ENCODE measurements around the gene CHD6. TPM values are rescaled to one million over a fixed set of nuclear protein-coding genes. Genes with fewer than 3 reads are reported as not detected.
A peak's percentile ranks its signal among the peaks of the same experiment; 100 is the strongest.

Gene CHD6
- total RNA-seq, 6 experiments from 2014 or later, result 24.7 to 28.9 (median 27.1) TPM

- Mint-ChIP-seq H3K4me3 (no peak overlapping the region), H3K27me3 (ENCODE audit: insufficient read depth) (no peaks in the 10 kb centered on the region), H3K27ac (no peak overlapping the region), H3K9me3 (no peaks in the 10 kb centered on the region), H3K4me1 (ENCODE audit: low read depth) (peaks cover 27% of the 10 kb centered on the region), H3K36me3 (ENCODE audit: low read depth) (no peaks in the 10 kb centered on the region)
- no peak for DNase-seq
- no peak for TF ChIP-seq CTCF (IDR thresholded peaks at IDR 0.05)
Measured at GRCh38 chr20:41609474-41609873, 8.7 kb downstream of the CHD6 start.

DNA sequence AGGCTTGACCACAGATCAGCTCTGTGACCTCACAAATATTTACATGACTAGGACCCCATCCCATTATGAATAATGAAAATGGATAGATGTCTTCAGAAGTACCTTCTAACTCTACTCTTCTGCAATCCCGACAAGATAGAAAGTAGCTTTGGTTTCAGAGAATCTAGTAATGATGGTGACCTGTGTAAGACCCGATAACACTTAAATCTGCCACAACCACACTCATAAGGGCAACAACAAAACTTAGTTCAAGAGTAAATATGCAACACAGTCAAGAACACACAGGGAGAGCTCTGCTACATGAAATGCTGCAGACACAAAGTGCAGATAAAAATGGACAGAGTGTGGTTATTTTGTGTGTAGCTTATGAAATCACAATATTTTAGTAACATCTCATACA, 9.6 kb downstream of the CHD6 start:
- Mint-ChIP-seq H3K36me3 (ENCODE audit: low read depth) (no peaks in the 10 kb centered on the region), H3K27ac (no peak overlapping the region), H3K9me3 (no peaks in the 10 kb centered on the region), H3K27me3 (ENCODE audit: insufficient read depth) (no peaks in the 10 kb centered on the region), H3K4me3 (no peak overlapping the region), H3K4me1 (ENCODE audit: low read depth) (peaks cover 25% of the 10 kb centered on the region)
- no peak for DNase-seq
- no peak for TF ChIP-seq CTCF (IDR thresholded peaks at IDR 0.05)

- Mint-ChIP-seq H3K4me1 (ENCODE audit: low read depth) (peaks cover 25% of the 10 kb centered on the region), H3K27me3 (ENCODE audit: insufficient read depth) (no peaks in the 10 kb centered on the region), H3K36me3 (ENCODE audit: low read depth) (no peaks in the 10 kb centered on the region), H3K27ac (no peak overlapping the region), H3K9me3 (no peaks in the 10 kb centered on the region), H3K4me3 (no peak overlapping the region)
- DNase-seq, result no peak
- TF ChIP-seq CTCF (IDR thresholded peaks at IDR 0.05), result no peak
Measured at GRCh38 chr20:41607791-41608190, 10.4 kb downstream of the CHD6 start.

- peaks cover 30% of the 10 kb centered on the region for H3K36me3 Mint-ChIP-seq (ENCODE audit: low read depth)
- H3K27ac Mint-ChIP-seq, result no peak overlapping the region
- H3K27me3 Mint-ChIP-seq (ENCODE audit: insufficient read depth), result no peaks in the 10 kb centered on the region; the same call in 1 of the 2 replicates
- H3K4me1 Mint-ChIP-seq (ENCODE audit: low read depth), result peaks cover 13% of the 10 kb centered on the region
- H3K4me3 Mint-ChIP-seq, result no peak overlapping the region
- TF ChIP-seq CTCF (IDR thresholded peaks at IDR 0.05), result peak; percentile 10; the same call in 1 of the 2 replicates
- peaks cover 29% of the 10 kb centered on the region for H3K9me3 Mint-ChIP-seq
- no peak for DNase-seq
Measured at GRCh38 chr20:41604002-41604401, 14.2 kb downstream of the CHD6 start.

- Mint-ChIP-seq H3K36me3 (ENCODE audit: low read depth) (peaks cover 41% of the 10 kb centered on the region), H3K4me3 (no peak overlapping the region), H3K9me3 (peaks cover 46% of the 10 kb centered on the region), H3K27ac (no peak overlapping the region), H3K4me1 (ENCODE audit: low read depth) (no peaks in the 10 kb centered on the region), H3K27me3 (ENCODE audit: insufficient read depth) (no peaks in the 10 kb centered on the region; the same call in none of the 2 replicates)
- TF ChIP-seq CTCF (IDR thresholded peaks at IDR 0.05), result no peak
- no peak for DNase-seq
Measured at GRCh38 chr20:41601742-41602141, 16.4 kb downstream of the CHD6 start.

Measured in HFFc6 (cell line).